Sigmoid colon (tissue), 7 donors: ENCODE results near the gene SYT9. TPM values are rescaled to one million over a fixed set of nuclear protein-coding genes. Genes with fewer than 3 reads are reported as not detected.

Experiments used
- DNase-seq: peaks from one replicate; pipeline ENCODE4 v3.0.0-alpha.2; 2019
- H3K27ac ChIP-seq, 4 donors: fragments of 200-600 bp; sonication (generic); one replicate each; pipeline ENCODE4 v1.5.1; 2016 to 2019; ENCODE audit warnings: mild to moderate bottlenecking in 1 of 4
- H3K27me3 ChIP-seq, 3 donors: fragments of 200-600 bp; sonication (generic); one replicate each; pipeline ENCODE4 v1.5.1; 2019; ENCODE audit warnings: mild to moderate bottlenecking in 1 of 3
- H3K36me3 ChIP-seq, 4 donors: fragments of 200-600 bp; sonication (generic); one replicate each; pipeline ENCODE4 v1.5.1; 2016 to 2019
- H3K4me1 ChIP-seq, 4 donors: fragments of 200-600 bp; sonication (generic); one replicate each; pipeline ENCODE4 v1.5.1; 2017 to 2019
- H3K4me3 ChIP-seq, 4 donors: fragments of 200-600 bp; sonication (generic); one replicate each; pipeline ENCODE4 v1.5.1; 2017 to 2019; ENCODE audit warnings: mild to moderate bottlenecking in 2 of 4, moderate library complexity in 1 of 4
- H3K9me3 ChIP-seq, 4 donors: fragments of 200-600 bp in 3 of 4; sonication (generic) in 3 of 4; one replicate each; pipeline versions ENCODE4 v1.5.1 to v1.6.1; 2013 to 2019
- CTCF ChIP-seq, 4 experiments: fragments of 450-650 bp in 3 of 4; fragments of 200-600 bp in 1 of 4; IDR thresholded peaks; one replicate each; pipeline ENCODE4 v1.5.1; 2016 to 2019; ENCODE audit warnings: antibody characterized with exemption in 4 of 4, mild to moderate bottlenecking in 3 of 4, moderate library complexity in 2 of 4
- EP300 ChIP-seq, 4 donors: sonication (generic); formaldehyde crosslinking; IDR thresholded peaks; one replicate each; pipeline ENCODE4 v1.6.1; 2017; ENCODE audit warnings: antibody characterized with exemption in 4 of 4
- POLR2A ChIP-seq, 2 donors: fragments of 450-650 bp; IDR thresholded peaks; one replicate each; pipeline ENCODE4 v1.6.1; 2016; ENCODE audit warnings: antibody characterized with exemption in 2 of 2, mild to moderate bottlenecking in 2 of 2, moderate library complexity in 2 of 2
- POLR2AphosphoS5 ChIP-seq, 4 donors: sonication (generic); formaldehyde crosslinking; IDR thresholded peaks; one replicate each; pipeline ENCODE4 v1.6.1; 2017; ENCODE audit warnings: antibody characterized with exemption in 4 of 4
- WGBS, 2 donors: extraction: QIAGEN DNeasy Blood & Tissue Kit; methylation state at CpG; one replicate each; pipeline ENCODE4 v1.1.7; 2013; 5-methylcytosine and 5-hydroxymethylcytosine counted together
- intact Hi-C: fragments of 100-400 bp; cut with DNase I; formaldehyde crosslinking; loops from one replicate; pipeline ENCODE4 v1.15.1; 2023
- polyA plus RNA-seq, 3 donors: library from polyadenylated mRNA; stranded (reverse); fragments of 200-250 nt; gene quantifications; one replicate each; pipeline ENCODE4 v1.2.3, GENCODE V29; 2013
- total RNA-seq, 4 donors: library from RNA; depleted of rRNA; stranded (reverse); fragments of >200 nt; gene quantifications; one replicate each; pipeline ENCODE4 v1.1.0, GENCODE V29; 2016
- donor health status: healthy with polysubstance abuse.
- donor health status: Bipolar disorder and iron deficiency.
- donor health status: healthy.

SYT9 gene
- total and polyA plus RNA-seq, 7 donors: 0.16 to 1.1 (median 0.28) TPM; not detected in 2

- no peaks in the 10 kb centered on the region for H3K4me1 ChIP-seq
- no peaks in the 10 kb centered on the region for H3K9me3 ChIP-seq
- WGBS, 2 donors: 53 to 58% methylated on average over 4 of the region's 4 CpGs
- no peaks in the 10 kb centered on the region for H3K27me3 ChIP-seq
- TF ChIP-seq POLR2A (IDR thresholded peaks at IDR 0.05): no peak
- TF ChIP-seq EP300 (IDR thresholded peaks at IDR 0.05): no peak
- TF ChIP-seq POLR2AphosphoS5 (IDR thresholded peaks at IDR 0.05): no peak
- no peak for TF ChIP-seq CTCF (IDR thresholded peaks at IDR 0.05)
- intact Hi-C loops: no loop called here
- H3K27ac ChIP-seq: no peak overlapping the region
- no peaks in the 10 kb centered on the region for H3K36me3 ChIP-seq
- DNase-seq: no peak
- H3K4me3 ChIP-seq: no peak overlapping the region
Measured at GRCh38 chr11:7383406-7383805, 131.7 kb downstream of the SYT9 start.

GRCh38 chr11:7384691-7385090 lies 133.0 kb downstream of the SYT9 start:
- H3K4me3 ChIP-seq: no peak overlapping the region
- DNase-seq: no peak
- H3K9me3 ChIP-seq: no peaks in the 10 kb centered on the region
- TF ChIP-seq POLR2A (IDR thresholded peaks at IDR 0.05) (no peak), EP300 (IDR thresholded peaks at IDR 0.05) (no peak), POLR2AphosphoS5 (IDR thresholded peaks at IDR 0.05) (no peak), CTCF (IDR thresholded peaks at IDR 0.05) (no peak)
- no peak overlapping the region for H3K27ac ChIP-seq
- no peaks in the 10 kb centered on the region for H3K36me3 ChIP-seq
- H3K27me3 ChIP-seq: no peaks in the 10 kb centered on the region
- intact Hi-C loops: no loop called here
- no peaks in the 10 kb centered on the region for H3K4me1 ChIP-seq

- no peak for TF ChIP-seq CTCF (IDR thresholded peaks at IDR 0.05)
- no peak for TF ChIP-seq POLR2A (IDR thresholded peaks at IDR 0.05)
- TF ChIP-seq EP300 (IDR thresholded peaks at IDR 0.05): no peak
- no peak for TF ChIP-seq POLR2AphosphoS5 (IDR thresholded peaks at IDR 0.05)
Measured at GRCh38 chr11:7385532-7385931, 133.8 kb downstream of the SYT9 start.

GRCh38 chr11:7413961-7414915 lies 162.5 kb downstream of the SYT9 start:
- WGBS, 2 donors: 62 to 65% methylated on average over 8 of the region's 8 CpGs
- no peak for DNase-seq
- H3K4me1 ChIP-seq: no peaks in the 10 kb centered on the region
- no peak overlapping the region for H3K27ac ChIP-seq
- intact Hi-C loops: no loop called here
- TF ChIP-seq POLR2AphosphoS5 (IDR thresholded peaks at IDR 0.05) (no peak), POLR2A (IDR thresholded peaks at IDR 0.05) (no peak), EP300 (IDR thresholded peaks at IDR 0.05) (no peak), CTCF (IDR thresholded peaks at IDR 0.05) (no peak)
- H3K9me3 ChIP-seq: peaks cover 0 to 7% (median 0%) of the 10 kb centered on the region in 4 donors
- H3K4me3 ChIP-seq: no peak overlapping the region
- H3K36me3 ChIP-seq: no peaks in the 10 kb centered on the region
- no peaks in the 10 kb centered on the region for H3K27me3 ChIP-seq

More at GRCh38 chr11:7385532-7385931, 133.8 kb downstream of the SYT9 start:
- Histone ChIP-seq H3K27me3 (no peaks in the 10 kb centered on the region), H3K27ac (no peak overlapping the region), H3K4me3 (no peak overlapping the region), H3K9me3 (no peaks in the 10 kb centered on the region), H3K4me1 (no peaks in the 10 kb centered on the region), H3K36me3 (no peaks in the 10 kb centered on the region)
- WGBS, 2 donors: 88 to 92% methylated on average over 1 of the region's 1 CpG
- no peak for DNase-seq
- intact Hi-C loops: no loop called here
